Amygdala (tissue), 56 donors: ENCODE measurements around the gene PSPC1.
"Not testable (repeated sequence)": the region's sequence is repeated elsewhere in the genome, so short reads cannot be mapped to it uniquely, and the experiment has no call there.

Source experiments
- DNase-seq, 56 donors: peaks; one replicate each; lab custom pipeline; 2025; lab: John Stamatoyannopoulos, UW

The PSPC1 gene

DNA sequence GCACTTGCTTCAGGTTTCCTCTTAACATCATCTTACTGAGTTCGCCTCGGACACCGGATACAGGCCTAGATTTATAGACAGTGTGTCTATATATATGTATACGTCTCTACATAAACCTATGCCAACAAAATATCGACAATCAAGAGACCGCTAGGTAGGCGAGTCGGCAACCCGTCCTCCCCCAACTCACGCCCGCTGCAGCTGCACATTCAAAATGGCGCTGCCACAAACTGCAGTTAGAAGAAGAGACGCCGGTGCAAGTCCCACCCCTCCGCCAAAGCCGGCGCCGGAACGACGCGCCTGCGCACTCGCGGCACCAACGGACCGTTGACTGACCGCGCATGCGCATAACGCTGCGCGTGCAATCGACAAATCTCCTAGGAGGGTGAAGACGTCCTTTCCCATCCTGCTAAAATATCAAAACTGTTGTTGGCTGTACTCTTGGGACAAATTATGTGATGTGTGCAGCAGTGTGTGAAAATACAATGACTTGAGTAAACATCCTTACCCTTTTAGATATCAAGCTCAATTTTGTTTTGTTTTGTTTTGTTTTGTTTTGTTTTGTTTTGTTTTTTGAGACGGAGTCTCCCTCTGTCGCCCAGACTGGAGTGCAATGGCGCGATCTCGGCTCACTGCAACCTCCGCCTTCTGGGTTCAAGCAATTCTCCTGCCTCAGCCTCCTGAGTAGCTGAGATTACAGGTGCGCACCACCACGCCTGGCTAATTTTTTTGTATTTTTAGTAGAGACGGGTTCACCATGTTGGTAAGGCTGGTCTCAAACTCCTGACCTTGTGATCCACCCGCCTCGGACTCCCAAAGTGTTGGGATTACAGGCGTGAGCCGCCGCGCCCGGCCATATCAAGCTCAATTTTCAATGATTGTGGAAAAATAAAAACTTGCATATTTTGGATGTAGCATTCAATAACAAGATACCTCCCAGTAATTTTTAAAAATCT, at the start of gene PSPC1:
Gene PSPC1, minus strand, starts transcription at position 219 of the 956 bp plus-strand sequence. Its CDS starts 188 bp downstream, at position 31.
- peak; percentile 67 to 96 (median 90) for DNase-seq

DNA sequence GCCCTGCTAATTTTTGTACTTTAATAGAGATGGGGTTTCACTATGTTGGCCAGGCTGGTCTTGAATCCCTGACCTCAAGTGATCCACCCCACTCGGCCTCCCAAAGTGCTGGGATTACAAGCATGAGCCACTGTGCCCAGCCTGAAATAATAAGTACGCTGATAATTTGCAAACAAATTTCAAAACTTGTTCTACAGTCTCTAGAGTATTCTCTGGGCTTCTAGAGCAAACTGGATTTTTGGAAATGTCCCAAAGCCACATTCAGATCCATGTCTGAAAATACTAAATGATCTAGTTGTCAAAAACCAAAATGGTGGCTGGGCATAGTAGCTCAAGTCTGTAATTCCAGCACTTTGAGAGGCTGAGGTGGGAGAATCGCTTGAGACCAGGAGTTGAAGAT, 39.9 kb upstream of the PSPC1 start:
- DNase-seq: no peak

DNA sequence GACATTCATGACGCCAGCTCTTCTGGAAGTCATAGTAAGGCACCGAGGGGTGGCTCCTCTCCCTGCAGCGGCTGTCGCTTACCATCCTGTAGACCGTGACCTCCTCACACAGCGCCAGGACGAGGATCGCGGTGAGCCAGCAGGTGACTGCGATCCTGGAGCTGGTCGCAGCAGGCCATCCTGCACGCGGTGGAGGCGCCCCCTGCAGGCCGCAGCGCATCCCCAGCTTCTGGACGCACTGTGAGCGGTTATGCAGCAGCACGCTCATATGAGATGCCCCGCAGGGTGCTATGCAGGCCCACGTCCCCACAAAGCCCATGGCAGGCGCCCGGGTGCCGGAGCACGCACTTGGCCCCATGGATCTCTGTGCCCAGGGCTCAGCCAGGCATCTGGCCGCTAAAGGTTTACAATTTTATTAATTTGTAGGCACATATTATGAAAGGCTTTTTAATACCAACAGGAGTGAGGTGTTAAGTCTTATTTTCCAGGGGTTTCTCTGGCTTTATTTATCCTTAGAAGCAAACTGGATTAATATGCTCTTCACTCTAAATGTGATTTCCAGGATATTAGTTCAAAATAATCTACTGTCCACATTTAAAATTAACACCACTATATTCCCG, 35.6 kb upstream of the PSPC1 start:
- DNase-seq: peak in 5 of 56 donors; percentile 5 to 31 (median 13)

DNA sequence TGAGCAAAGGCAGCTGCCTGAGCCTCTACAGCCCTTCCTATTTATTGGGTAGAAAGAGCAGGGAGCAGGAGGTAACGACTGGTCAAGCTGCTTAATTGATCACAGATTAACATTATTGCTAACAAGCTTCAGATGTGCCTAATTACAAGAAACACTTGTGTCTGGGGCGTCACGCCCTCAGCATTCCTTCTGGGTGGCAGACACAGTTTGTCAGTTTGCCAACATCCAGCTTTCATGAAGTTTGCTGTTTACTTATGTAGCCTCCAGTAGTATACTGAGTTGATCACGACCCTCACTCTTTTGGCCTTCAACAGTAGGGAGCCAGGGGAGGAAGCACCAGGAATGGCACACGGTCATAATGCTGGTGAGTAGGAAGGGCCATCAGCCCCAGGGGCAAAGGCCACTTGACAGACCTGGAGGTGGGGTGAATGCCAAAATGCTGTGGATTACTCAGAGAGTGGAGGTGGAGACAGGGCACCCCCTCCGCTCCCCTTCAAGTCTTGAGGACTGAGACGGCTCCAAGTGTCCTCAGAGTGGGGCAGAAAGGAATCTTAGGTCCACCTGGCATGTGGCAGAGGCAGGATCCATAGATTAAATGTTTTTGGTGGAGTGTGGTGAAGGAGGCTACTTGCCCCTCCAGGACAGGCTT, 34.9 kb upstream of the PSPC1 start:
- DNase-seq: no peak

DNA sequence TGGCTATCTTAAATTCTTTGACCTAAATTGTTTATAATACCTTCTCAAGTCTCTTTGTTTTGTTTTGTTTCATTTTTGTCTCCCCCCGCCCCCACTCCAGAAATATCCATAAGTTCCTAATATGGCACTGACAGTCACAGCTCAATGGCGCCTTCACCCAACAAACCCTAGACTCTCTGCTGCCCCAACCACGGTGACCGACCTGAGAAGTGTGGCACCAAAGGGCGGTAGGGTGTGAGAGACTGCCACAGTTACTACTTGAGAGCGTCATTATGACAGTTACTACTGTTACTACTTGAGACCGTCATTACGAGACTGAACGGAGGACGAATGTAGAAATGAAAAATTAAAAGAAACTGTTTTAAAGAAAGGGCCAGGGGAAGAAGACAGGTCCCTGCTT, 34.4 kb upstream of the PSPC1 start:
- no peak for DNase-seq

DNA sequence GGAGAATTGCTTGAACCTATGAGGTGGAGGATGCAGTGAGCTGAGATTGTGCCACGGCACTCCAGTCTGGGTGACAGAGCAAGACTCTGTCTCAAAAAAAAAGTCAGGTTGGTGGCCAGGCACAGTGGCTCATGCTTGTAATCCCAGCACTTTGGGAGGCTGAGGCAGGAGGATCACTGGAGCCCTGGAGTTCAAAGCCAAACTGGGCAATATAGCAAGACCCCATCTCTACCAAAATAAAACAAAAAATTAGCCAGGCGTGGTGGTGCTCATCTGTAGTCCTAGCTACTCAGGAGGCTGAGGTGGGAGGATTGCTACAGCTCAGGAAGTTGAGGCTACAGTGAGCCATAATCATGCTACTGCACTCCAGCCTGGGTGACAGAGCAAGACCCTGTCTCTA, 33.1 kb upstream of the PSPC1 start:
- not testable (repeated sequence) for DNase-seq

GRCh38 chr13:19810996-19811881, 28.5 kb upstream of the PSPC1 start:
- DNase-seq: no peak

- no peak for DNase-seq
Observed at GRCh38 chr13:19810151-19810550, 27.4 kb upstream of the PSPC1 start.

DNA sequence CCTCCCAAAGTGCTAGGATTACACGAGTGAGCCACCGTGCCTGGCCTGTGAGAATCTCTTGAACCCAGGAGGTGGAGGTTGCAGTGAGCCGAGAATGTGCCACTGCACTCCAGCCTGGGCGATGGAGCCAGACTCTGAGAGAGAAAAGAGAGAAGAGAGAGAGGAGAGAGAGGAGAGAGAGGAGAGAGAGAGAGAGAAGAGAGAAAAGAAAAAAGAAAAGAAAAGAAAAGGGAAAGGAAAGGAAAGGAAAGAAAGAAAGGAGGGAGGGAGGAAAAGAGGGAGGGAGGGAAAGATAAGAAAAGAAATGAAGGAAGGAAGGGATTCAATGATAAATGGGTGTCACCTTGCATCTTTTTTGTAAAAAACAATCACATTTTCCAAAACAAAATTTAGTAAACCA, 23.0 kb upstream of the PSPC1 start:
- DNase-seq: no peak

DNA sequence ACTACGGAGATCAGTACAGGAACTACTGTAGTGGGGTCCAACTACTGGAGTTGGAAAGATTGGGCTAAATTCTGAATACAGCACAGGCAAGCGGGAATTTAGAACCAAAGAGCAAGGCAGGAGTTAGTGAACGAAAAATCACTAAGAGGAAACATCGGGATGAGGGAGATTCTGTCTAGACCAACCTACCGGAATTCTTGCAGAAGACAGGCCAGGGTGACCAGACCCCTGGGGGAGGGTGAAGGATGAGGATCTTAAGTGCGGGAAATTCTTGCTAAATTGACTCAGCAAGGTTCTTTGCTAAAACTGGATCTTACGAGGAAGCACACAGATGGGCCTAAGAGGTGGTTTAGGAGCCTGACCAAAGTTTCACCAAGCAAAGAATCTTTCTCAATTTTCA, 13.2 kb upstream of the PSPC1 start:
- no peak for DNase-seq

DNA sequence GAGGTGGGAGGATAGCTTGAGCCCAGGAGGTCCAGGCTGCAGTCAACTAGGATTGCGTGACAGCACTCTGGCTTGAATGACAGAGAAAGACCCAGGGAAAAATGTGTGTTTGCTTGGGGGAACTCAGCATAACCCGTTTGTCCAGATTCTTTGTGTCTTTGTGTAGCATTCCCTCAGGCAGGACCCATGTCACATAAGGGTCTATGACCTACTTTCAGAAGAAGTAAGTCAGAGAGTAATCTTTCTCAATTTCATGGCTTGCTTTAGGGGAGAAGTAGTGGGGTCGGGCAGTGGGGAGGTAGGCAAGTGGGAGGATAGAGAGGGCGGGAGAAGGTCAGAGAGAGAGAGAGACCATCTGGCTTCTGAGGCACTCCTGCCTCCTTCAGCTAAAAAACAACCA, 11.9 kb upstream of the PSPC1 start:
- DNase-seq: no peak

GRCh38 chr13:19791953-19792537, 9.3 kb upstream of the PSPC1 start:
- no peak for DNase-seq

- DNase-seq: peak in 48 of 56 donors; percentile 10 to 77 (median 48)
Observed at GRCh38 chr13:19782049-19782726, 557 bp downstream of the PSPC1 start.

GRCh38 chr13:19781526-19781925, 1.2 kb downstream of the PSPC1 start:
- DNase-seq: no peak

GRCh38 chr13:19780753-19781418, 1.9 kb downstream of the PSPC1 start:
- DNase-seq: not testable (repeated sequence)

GRCh38 chr13:19772306-19772705, 10.4 kb downstream of the PSPC1 start:
- DNase-seq: no peak

GRCh38 chr13:19769854-19770253, 12.9 kb downstream of the PSPC1 start:
- DNase-seq: no peak

DNA sequence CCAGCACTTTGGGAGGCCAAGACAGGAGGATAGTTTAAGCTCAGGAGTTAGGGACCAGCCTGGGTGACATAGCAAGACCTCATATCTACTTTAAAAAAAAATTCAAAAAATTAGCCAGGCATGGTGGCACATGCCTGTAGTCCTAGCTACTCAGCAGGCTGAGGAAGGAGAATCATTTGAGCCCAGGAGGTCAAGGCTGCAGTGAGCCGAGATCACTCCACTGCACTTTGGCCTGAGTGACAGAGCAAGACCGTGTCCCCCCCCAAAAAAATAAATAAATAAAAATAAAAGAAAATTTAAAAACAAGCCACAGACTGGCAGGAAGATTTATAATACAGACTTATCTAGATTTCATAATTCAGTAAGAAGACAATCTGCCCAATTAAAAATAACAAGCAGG, 14.8 kb downstream of the PSPC1 start:
- no peak for DNase-seq

- no peak for DNase-seq
Observed at GRCh38 chr13:19766591-19766990, 16.2 kb downstream of the PSPC1 start.
